Smooth muscle cell (in vitro differentiated cells): ENCODE measurements around the gene TBC1D9. TPM values are rescaled to one million over a fixed set of nuclear protein-coding genes. Genes with fewer than 3 reads are reported as not detected.

Source experiments
- DNase-seq: peaks from one replicate; lab custom pipeline; 2025; ENCODE audit not compliant: unreplicated experiment; lab: John Stamatoyannopoulos, UW
- H2AFZ ChIP-seq: fragments of 200-600 bp; sonication (generic); 2 replicates; pipeline ENCODE4 v1.6.0; 2016; ENCODE audit warnings: antibody characterized with exemption, low read depth, mild to moderate bottlenecking
- H3F3A ChIP-seq: fragments of 200-600 bp; sonication (generic); 2 replicates; pipeline ENCODE4 v1.6.0; 2017; ENCODE audit warnings: antibody characterized with exemption, low read depth
- H3K27ac ChIP-seq: fragments of 200-600 bp; sonication (generic); 2 replicates; pipeline ENCODE4 v1.5.1; 2016; ENCODE audit warnings: low read depth, mild to moderate bottlenecking
- H3K27me3 ChIP-seq: fragments of 200-600 bp; sonication (generic); 2 replicates; pipeline ENCODE4 v1.6.1; 2016; ENCODE audit warnings: low read depth, mild to moderate bottlenecking
- H3K36me3 ChIP-seq: fragments of 200-600 bp; sonication (generic); 2 replicates; pipeline ENCODE4 v1.5.1; 2016; ENCODE audit warnings: low read depth
- H3K4me1 ChIP-seq: fragments of 200-600 bp; sonication (generic); 2 replicates; pipeline ENCODE4 v1.5.1; 2016; ENCODE audit warnings: low read depth
- H3K4me2 ChIP-seq: fragments of 200-600 bp; sonication (generic); 2 replicates; pipeline ENCODE4 v1.6.0; 2016; ENCODE audit warnings: mild to moderate bottlenecking
- H3K4me3 ChIP-seq: fragments of 200-600 bp; sonication (generic); 2 replicates; pipeline ENCODE4 v1.5.1; 2016; ENCODE audit warnings: mild to moderate bottlenecking
- H3K79me2 ChIP-seq: fragments of 200-600 bp; sonication (generic); 2 replicates; pipeline ENCODE4 v1.6.0; 2016; ENCODE audit warnings: low read depth, mild to moderate bottlenecking
- H3K9ac ChIP-seq: fragments of 200-600 bp; sonication (generic); 2 replicates; pipeline ENCODE4 v1.6.0; 2016; ENCODE audit warnings: low read depth
- H3K9me3 ChIP-seq: fragments of 200-600 bp; sonication (generic); replicated peaks from 2 replicates; pipeline ENCODE4 v1.5.1; 2016; ENCODE audit warnings: low read depth
- H4K20me1 ChIP-seq: fragments of 200-600 bp; sonication (generic); 2 replicates; pipeline ENCODE4 v1.6.0; 2016; ENCODE audit warnings: low read depth
- WGBS: methylation state at CpG from one replicate; pipeline ENCODE4 v1.1.7; 2016; ENCODE audit warnings: low lambda C conversion rate; 5-methylcytosine and 5-hydroxymethylcytosine counted together
- polyA plus RNA-seq: library from polyadenylated mRNA; unstranded; fragments of >200 nt; fragmentation: Nextera tagmentation; extraction: Ambion mirVana; gene quantifications from 2 replicates; pipeline ENCODE4 v1.2.1, GENCODE V29; 2016
- total RNA-seq: library from RNA; depleted of rRNA; stranded (reverse); fragments of >200 nt; gene quantifications from 2 replicates; pipeline ENCODE4 v1.2.3, GENCODE V29; 2014
- TF ChIP-seq, protein P1 (sequence below): fragments of 200-600 bp; sonication (generic); IDR thresholded peaks from 2 replicates; pipeline ENCODE4 v1.5.1; 2017; ENCODE audit warnings: borderline replicate concordance, mild to moderate bottlenecking, antibody characterized with exemption; ENCODE audit not compliant: insufficient read depth, poor library complexity, severe bottlenecking

TBC1D9 gene
- total and polyA plus RNA-seq, 2 experiments from 2014 or later: 9.1 to 39.5 TPM

GRCh38 chr4:140633124-140633523 is 123.1 kb downstream of the TBC1D9 start:
- H4K20me1 ChIP-seq: no peaks in the 10 kb centered on the region
- no peak overlapping the region for H3K4me2 ChIP-seq
- no peak overlapping the region for H3K4me3 ChIP-seq
- H2AFZ ChIP-seq: no peak overlapping the region
- H3K36me3 ChIP-seq: peaks cover 4% of the 10 kb centered on the region
- no peak overlapping the region for H3K9ac ChIP-seq
- 93% methylated on average over 2 of the region's 2 CpGs for WGBS
- H3K79me2 ChIP-seq: no peaks in the 10 kb centered on the region
- no peaks in the 10 kb centered on the region for H3K9me3 ChIP-seq
- DNase-seq: no peak
- peaks cover 4% of the 10 kb centered on the region for H3K4me1 ChIP-seq
- H3K27ac ChIP-seq: no peak overlapping the region
- no peaks in the 10 kb centered on the region for H3K27me3 ChIP-seq
- no peaks in the 10 kb centered on the region for H3F3A ChIP-seq
- TF ChIP-seq, protein P1, sequence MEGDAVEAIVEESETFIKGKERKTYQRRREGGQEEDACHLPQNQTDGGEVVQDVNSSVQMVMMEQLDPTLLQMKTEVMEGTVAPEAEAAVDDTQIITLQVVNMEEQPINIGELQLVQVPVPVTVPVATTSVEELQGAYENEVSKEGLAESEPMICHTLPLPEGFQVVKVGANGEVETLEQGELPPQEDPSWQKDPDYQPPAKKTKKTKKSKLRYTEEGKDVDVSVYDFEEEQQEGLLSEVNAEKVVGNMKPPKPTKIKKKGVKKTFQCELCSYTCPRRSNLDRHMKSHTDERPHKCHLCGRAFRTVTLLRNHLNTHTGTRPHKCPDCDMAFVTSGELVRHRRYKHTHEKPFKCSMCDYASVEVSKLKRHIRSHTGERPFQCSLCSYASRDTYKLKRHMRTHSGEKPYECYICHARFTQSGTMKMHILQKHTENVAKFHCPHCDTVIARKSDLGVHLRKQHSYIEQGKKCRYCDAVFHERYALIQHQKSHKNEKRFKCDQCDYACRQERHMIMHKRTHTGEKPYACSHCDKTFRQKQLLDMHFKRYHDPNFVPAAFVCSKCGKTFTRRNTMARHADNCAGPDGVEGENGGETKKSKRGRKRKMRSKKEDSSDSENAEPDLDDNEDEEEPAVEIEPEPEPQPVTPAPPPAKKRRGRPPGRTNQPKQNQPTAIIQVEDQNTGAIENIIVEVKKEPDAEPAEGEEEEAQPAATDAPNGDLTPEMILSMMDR: no peak

DNA sequence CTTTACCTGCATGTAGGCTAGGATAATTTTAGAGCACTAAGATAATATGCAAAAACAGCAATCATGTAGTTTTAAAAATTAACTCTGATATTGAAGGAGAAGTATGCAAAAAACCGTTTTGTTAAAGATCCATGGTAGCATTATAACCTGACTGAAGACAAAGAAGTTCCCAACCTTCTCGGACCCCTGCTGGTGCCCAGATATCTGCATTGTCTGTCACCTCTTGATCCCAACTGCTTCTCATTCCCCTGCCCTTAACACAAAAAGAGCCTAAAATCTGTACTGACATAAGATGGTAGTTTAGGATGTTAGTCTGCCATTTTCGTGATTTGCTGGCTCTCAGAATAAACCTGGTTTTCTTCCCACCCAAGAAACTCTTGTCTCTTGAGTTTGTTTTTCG is 125.9 kb downstream of the TBC1D9 start:
- WGBS: 81% methylated on average over 4 of the region's 4 CpGs
- Histone ChIP-seq H3F3A (no peaks in the 10 kb centered on the region), H3K4me1 (no peaks in the 10 kb centered on the region), H3K4me3 (no peak overlapping the region), H3K36me3 (peaks cover 8% of the 10 kb centered on the region), H3K79me2 (no peaks in the 10 kb centered on the region), H3K4me2 (no peak overlapping the region), H3K27me3 (no peaks in the 10 kb centered on the region), H3K27ac (no peak overlapping the region), H3K9me3 (no peaks in the 10 kb centered on the region), H3K9ac (no peak overlapping the region), H2AFZ (no peak overlapping the region), H4K20me1 (no peaks in the 10 kb centered on the region)
- TF ChIP-seq, protein P1: no peak
- no peak for DNase-seq

GRCh38 chr4:140628016-140628415 is 128.2 kb downstream of the TBC1D9 start:
- TF ChIP-seq, protein P1: no peak
- DNase-seq: no peak
- no peaks in the 10 kb centered on the region for H3K79me2 ChIP-seq
- H3K4me1 ChIP-seq: no peaks in the 10 kb centered on the region
- no peak overlapping the region for H3K4me2 ChIP-seq
- H3K27me3 ChIP-seq: no peaks in the 10 kb centered on the region
- H2AFZ ChIP-seq: no peak overlapping the region
- H3K9me3 ChIP-seq: no peaks in the 10 kb centered on the region
- WGBS: 93% methylated on average over 2 of the region's 2 CpGs
- H3K36me3 ChIP-seq: peaks cover 9% of the 10 kb centered on the region
- H3F3A ChIP-seq: no peaks in the 10 kb centered on the region
- no peaks in the 10 kb centered on the region for H4K20me1 ChIP-seq
- H3K9ac ChIP-seq: no peak overlapping the region
- H3K27ac ChIP-seq: no peak overlapping the region
- no peak overlapping the region for H3K4me3 ChIP-seq

DNA sequence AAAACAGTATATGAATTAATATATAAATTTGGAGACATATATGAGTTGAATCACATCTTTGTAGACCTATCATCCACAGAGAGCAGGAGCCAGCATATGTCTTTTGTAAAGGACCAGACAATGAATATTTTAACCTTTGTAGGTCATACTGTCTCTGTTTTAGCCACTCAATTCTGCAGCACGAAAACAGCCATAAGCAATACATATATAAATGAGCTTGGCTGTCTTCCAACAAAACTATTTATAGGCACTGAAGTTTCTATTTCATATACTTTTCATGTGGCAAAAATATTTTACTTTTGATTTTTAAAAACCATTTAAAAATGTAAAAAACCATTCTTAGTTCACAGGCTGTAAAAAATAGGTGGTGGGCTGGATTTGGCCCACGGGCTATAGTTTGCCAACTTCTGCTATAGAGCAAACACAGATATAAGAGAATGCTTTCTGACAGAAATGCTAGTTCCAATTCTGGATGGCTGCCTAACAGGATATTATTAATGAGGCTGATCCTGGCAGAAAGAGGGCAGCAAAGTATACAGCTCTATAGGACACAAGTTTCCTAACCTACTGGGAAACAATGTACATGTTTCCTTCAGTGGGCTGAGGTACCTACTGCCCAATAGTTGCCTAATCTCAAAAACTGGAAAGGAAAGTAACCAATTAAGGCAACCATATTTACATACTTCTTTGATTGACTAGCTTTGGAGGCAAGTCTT is 129.4 kb downstream of the TBC1D9 start:
- Histone ChIP-seq H3K9ac (no peak overlapping the region), H3K27me3 (no peaks in the 10 kb centered on the region), H4K20me1 (no peaks in the 10 kb centered on the region), H3K4me2 (no peak overlapping the region), H3K36me3 (peaks cover 5% of the 10 kb centered on the region), H2AFZ (no peak overlapping the region), H3K4me1 (no peaks in the 10 kb centered on the region), H3K4me3 (no peak overlapping the region), H3F3A (no peaks in the 10 kb centered on the region), H3K27ac (no peak overlapping the region), H3K9me3 (no peaks in the 10 kb centered on the region), H3K79me2 (no peaks in the 10 kb centered on the region)
- DNase-seq: no peak
- TF ChIP-seq, protein P1: peak; percentile 8
- WGBS: 79% methylated on average over 2 of the region's 2 CpGs
